Measurements from ENCODE around the gene THSD4. TPM values are rescaled to one million over a fixed set of nuclear protein-coding genes. Genes with fewer than 3 reads are reported as not detected.

The THSD4 gene
- total RNA-seq, 1 donor from 2014 or later = 2.5 TPM

GRCh38 chr15:71456811-71457210 lies 341.5 kb downstream of the THSD4 start:
- H3K4me2 ChIP-seq (ENCODE audit: low read length) = no peak overlapping the region
- DNase-seq (ENCODE audit: low read depth) (no peak), FAIRE-seq (no peak)
- peaks cover 3% of the 10 kb centered on the region for H4K20me1 ChIP-seq (ENCODE audit: insufficient read depth, low read length)
- no peak overlapping the region for H3K27ac Mint-ChIP-seq (ENCODE audit: unreplicated experiment)
- no peaks in the 10 kb centered on the region for H3K4me1 Mint-ChIP-seq (ENCODE audit: low read depth, unreplicated experiment)
- no peak overlapping the region for H3K4me3 ChIP-seq (ENCODE audit: insufficient read depth, low read depth, low read length)
- no peaks in the 10 kb centered on the region for H3K79me2 ChIP-seq (ENCODE audit: insufficient read depth, low read length)
- no peak overlapping the region for H3K4me3 Mint-ChIP-seq (ENCODE audit: unreplicated experiment)
- H3K36me3 Mint-ChIP-seq (ENCODE audit: low read depth, unreplicated experiment) = no peaks in the 10 kb centered on the region
- no peak overlapping the region for H3K9ac ChIP-seq (ENCODE audit: low read length)
- no peaks in the 10 kb centered on the region for H3K36me3 ChIP-seq (ENCODE audit: insufficient read depth, low read length)
- no peaks in the 10 kb centered on the region for H3K27me3 ChIP-seq (ENCODE audit: insufficient read depth, low read length)
- no peaks in the 10 kb centered on the region for H3K9me3 Mint-ChIP-seq (ENCODE audit: unreplicated experiment)
- TF ChIP-seq CTCF (IDR thresholded peaks at IDR 0.05; ENCODE audit: insufficient read depth, low read depth, low read length) (no peak), EZH2 (IDR thresholded peaks at IDR 0.05; ENCODE audit: insufficient read depth, low read length) (no peak)
- H3K4me1 ChIP-seq (ENCODE audit: insufficient read depth, low read length) = no peaks in the 10 kb centered on the region
- H3K27ac ChIP-seq (ENCODE audit: low read depth, low read length) = no peak overlapping the region
- H3K9me3 ChIP-seq (ENCODE audit: insufficient read depth, low read depth, low read length) = no peaks in the 10 kb centered on the region
- peaks cover 11% of the 10 kb centered on the region for H3K27me3 Mint-ChIP-seq (ENCODE audit: low read depth, unreplicated experiment)
- no peak overlapping the region for H2AFZ ChIP-seq (ENCODE audit: low read depth, low read length)

- Histone ChIP-seq H3K9ac (ENCODE audit: low read length) (no peak overlapping the region), H3K4me2 (ENCODE audit: low read length) (no peak overlapping the region), H3K79me2 (ENCODE audit: insufficient read depth, low read length) (no peaks in the 10 kb centered on the region), H2AFZ (ENCODE audit: low read depth, low read length) (no peak overlapping the region), H3K27me3 (ENCODE audit: insufficient read depth, low read length) (no peaks in the 10 kb centered on the region), H4K20me1 (ENCODE audit: insufficient read depth, low read length) (peaks cover 3% of the 10 kb centered on the region), H3K9me3 (ENCODE audit: insufficient read depth, low read depth, low read length) (no peaks in the 10 kb centered on the region), H3K27ac (ENCODE audit: low read depth, low read length) (no peak overlapping the region), H3K4me1 (ENCODE audit: insufficient read depth, low read length) (no peaks in the 10 kb centered on the region), H3K4me3 (ENCODE audit: insufficient read depth, low read depth, low read length) (no peak overlapping the region), H3K36me3 (ENCODE audit: insufficient read depth, low read length) (no peaks in the 10 kb centered on the region)
- peaks cover 11% of the 10 kb centered on the region for H3K27me3 Mint-ChIP-seq (ENCODE audit: low read depth, unreplicated experiment)
- H3K4me1 Mint-ChIP-seq (ENCODE audit: low read depth, unreplicated experiment) = no peaks in the 10 kb centered on the region
- no peak for FAIRE-seq
- no peaks in the 10 kb centered on the region for H3K9me3 Mint-ChIP-seq (ENCODE audit: unreplicated experiment)
- no peaks in the 10 kb centered on the region for H3K36me3 Mint-ChIP-seq (ENCODE audit: low read depth, unreplicated experiment)
- no peak overlapping the region for H3K4me3 Mint-ChIP-seq (ENCODE audit: unreplicated experiment)
- no peak overlapping the region for H3K27ac Mint-ChIP-seq (ENCODE audit: unreplicated experiment)
- TF ChIP-seq CTCF (IDR thresholded peaks at IDR 0.05; ENCODE audit: insufficient read depth, low read depth, low read length) = no peak
- no peak for DNase-seq (ENCODE audit: low read depth)
Measured at GRCh38 chr15:71458089-71458660, 342.9 kb downstream of the THSD4 start.

- Mint-ChIP-seq H3K4me3 (ENCODE audit: unreplicated experiment) (no peak overlapping the region), H3K4me1 (ENCODE audit: low read depth, unreplicated experiment) (no peaks in the 10 kb centered on the region), H3K27ac (ENCODE audit: unreplicated experiment) (no peak overlapping the region), H3K9me3 (ENCODE audit: unreplicated experiment) (no peaks in the 10 kb centered on the region), H3K36me3 (ENCODE audit: low read depth, unreplicated experiment) (no peaks in the 10 kb centered on the region), H3K27me3 (ENCODE audit: low read depth, unreplicated experiment) (peaks cover 2% of the 10 kb centered on the region)
- Histone ChIP-seq H3K27ac (ENCODE audit: low read depth, low read length) (no peak overlapping the region), H3K4me3 (ENCODE audit: insufficient read depth, low read depth, low read length) (no peak overlapping the region), H3K4me1 (ENCODE audit: insufficient read depth, low read length) (no peaks in the 10 kb centered on the region), H3K9me3 (ENCODE audit: insufficient read depth, low read depth, low read length) (no peaks in the 10 kb centered on the region), H3K27me3 (ENCODE audit: insufficient read depth, low read length) (no peaks in the 10 kb centered on the region), H3K36me3 (ENCODE audit: insufficient read depth, low read length) (no peaks in the 10 kb centered on the region), H3K4me2 (ENCODE audit: low read length) (no peak overlapping the region), H2AFZ (ENCODE audit: low read depth, low read length) (no peak overlapping the region), H4K20me1 (ENCODE audit: insufficient read depth, low read length) (no peaks in the 10 kb centered on the region), H3K9ac (ENCODE audit: low read length) (no peak overlapping the region), H3K79me2 (ENCODE audit: insufficient read depth, low read length) (no peaks in the 10 kb centered on the region)
- no peak for DNase-seq (ENCODE audit: low read depth)
- no peak for FAIRE-seq
- TF ChIP-seq CTCF (IDR thresholded peaks at IDR 0.05; ENCODE audit: insufficient read depth, low read depth, low read length) (no peak), EZH2 (IDR thresholded peaks at IDR 0.05; ENCODE audit: insufficient read depth, low read length) (no peak)
Measured at GRCh38 chr15:71461748-71462147, 346.5 kb downstream of the THSD4 start.
